AG10803 (cell line): ENCODE measurements around the gene TOGARAM2.

Experiments used
- DNase-seq: peaks from one replicate; pipeline ENCODE4 v3.0.0; 2010; ENCODE audit warnings: low read depth
- H3K4me3 ChIP-seq: 2 replicates; pipeline ENCODE4 v1.5.1; 2011; ENCODE audit warnings: mild to moderate bottlenecking, low read length, control low read depth
- TF ChIP-seq, protein P1 (sequence below): conservative IDR thresholded peaks from 2 replicates; pipeline ENCODE4 v1.5.1; 2011; ENCODE audit warnings: mild to moderate bottlenecking, low read length, control low read depth, inconsistent platforms

The TOGARAM2 gene

DNA sequence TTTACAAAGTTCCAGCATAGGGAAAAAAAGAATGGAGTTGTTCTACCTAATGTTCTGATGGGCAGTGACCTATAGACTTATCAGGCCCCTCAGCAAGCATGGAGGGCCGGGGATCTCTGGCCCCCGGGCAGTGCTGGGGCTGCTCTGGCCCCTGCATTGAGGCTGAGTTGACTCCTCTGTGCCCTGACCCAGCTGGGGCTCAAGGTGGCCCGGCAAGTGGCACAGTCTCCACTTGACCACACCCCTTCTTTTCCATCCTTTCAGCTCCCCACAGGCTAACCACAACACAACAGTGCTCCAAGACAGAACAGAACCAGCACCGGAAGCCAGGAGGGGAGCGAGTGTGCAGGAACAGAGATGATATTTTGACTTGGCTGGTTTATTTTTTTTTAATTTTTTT lies 19.9 kb downstream of the TOGARAM2 start:
- no peak for DNase-seq
- TF ChIP-seq, protein P1, sequence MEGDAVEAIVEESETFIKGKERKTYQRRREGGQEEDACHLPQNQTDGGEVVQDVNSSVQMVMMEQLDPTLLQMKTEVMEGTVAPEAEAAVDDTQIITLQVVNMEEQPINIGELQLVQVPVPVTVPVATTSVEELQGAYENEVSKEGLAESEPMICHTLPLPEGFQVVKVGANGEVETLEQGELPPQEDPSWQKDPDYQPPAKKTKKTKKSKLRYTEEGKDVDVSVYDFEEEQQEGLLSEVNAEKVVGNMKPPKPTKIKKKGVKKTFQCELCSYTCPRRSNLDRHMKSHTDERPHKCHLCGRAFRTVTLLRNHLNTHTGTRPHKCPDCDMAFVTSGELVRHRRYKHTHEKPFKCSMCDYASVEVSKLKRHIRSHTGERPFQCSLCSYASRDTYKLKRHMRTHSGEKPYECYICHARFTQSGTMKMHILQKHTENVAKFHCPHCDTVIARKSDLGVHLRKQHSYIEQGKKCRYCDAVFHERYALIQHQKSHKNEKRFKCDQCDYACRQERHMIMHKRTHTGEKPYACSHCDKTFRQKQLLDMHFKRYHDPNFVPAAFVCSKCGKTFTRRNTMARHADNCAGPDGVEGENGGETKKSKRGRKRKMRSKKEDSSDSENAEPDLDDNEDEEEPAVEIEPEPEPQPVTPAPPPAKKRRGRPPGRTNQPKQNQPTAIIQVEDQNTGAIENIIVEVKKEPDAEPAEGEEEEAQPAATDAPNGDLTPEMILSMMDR = no peak
- H3K4me3 ChIP-seq = no peak overlapping the region

DNA sequence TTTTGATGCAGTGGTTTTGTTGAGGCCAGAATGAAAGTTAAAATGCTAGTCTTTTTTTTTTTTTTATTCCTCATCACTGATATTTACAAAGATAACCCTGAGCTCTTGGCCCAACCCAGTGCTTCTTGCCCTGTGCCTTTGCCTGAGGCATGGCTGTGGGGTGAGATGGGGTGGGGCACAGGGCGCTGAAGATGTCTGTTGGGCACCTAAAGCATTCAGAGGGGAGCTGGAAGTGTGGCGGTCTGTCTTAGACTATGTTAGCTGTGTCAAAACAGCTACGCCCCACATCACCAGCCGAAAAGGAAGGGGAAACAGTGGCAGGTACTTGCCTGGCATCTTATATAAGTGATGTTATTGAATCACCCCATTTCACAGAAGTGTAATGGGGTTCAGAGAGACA lies 20.7 kb downstream of the TOGARAM2 start:
- DNase-seq = no peak
- TF ChIP-seq, protein P1 = no peak
- no peak overlapping the region for H3K4me3 ChIP-seq

DNA sequence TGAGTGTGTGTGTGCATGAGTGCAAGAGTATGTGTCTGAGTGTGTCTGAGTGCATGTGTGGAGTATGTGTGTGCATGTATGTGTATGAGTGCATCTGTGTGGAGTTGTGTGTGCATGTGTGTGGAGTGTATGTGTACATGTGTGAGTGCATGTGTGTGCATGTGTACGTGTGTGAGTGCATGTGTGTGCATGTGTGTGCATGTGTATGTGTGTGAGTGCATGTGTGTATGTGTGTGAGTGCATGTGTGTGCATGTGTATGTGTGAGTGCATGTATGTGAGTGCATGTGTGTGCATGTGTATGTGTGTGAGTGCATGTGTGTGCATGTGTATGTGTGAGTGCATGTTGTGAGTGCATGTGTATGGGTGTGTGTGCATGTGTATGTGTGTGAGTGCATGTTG lies 23.7 kb downstream of the TOGARAM2 start:
- TF ChIP-seq, protein P1 = no peak
- no peak overlapping the region for H3K4me3 ChIP-seq
- no peak for DNase-seq

DNA sequence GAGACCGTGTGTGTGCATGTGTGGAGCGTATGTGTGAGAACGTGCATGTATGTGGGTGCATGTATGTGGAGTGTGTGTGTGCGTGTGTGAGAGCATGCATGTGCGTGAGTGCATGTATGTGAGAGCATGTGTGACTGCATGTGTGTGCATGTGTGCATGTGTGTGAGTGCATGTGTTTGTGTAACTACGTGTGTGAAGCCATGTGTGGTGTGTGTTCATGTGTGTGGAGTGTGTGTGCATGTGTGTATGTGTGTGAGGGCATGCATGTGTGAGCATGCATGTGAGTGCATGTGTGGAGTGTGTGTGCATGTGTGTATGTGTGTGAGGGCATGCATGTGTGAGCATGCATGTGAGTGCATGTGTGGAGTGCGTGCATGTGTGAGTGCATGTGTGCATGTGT lies 24.2 kb downstream of the TOGARAM2 start:
- TF ChIP-seq, protein P1 = no peak
- H3K4me3 ChIP-seq = no peak overlapping the region
- DNase-seq = no peak

DNA sequence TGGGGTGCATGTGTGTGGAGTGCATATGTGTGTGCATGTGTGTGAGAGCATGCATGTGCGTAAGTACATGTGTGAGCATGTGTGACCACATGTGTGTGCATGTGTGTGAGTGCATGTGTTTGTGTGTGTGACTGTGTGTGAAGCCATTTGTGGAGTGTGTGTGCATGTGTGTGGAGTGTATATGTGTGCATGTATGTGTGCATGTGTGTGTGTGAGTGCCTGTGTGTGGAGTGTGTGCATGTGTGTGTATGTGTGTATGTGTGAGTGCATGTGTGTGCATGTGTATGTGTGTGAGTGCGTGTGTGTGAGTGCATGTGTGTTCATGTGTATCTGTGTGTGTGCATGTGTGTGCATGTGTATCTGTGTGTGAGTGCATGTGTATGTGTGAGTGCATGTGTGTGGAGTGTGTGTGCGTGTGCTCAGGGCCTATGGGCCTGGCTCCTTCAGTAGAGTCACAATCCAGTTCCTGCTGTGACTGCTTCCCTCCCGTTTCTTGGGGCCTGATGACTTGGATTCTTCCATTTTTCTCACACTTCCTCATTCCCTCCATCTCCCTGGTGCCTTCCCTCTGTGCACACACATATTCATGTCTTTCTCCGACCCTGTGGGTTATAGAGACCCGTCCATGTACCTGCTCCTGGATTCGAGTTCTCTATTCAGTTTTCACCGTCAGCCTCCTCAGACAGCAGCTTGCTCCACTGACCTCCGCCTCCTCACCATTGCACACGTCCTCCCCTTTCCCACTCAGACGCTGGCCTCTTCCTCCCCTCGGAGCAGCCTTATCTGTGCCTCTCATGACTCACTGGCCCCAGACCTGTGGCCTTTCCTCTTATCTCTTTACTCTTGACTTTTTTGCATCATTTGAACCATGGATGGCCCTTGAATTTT lies 25.2 kb downstream of the TOGARAM2 start:
- H3K4me3 ChIP-seq = no peak overlapping the region
- DNase-seq = no peak
- TF ChIP-seq, protein P1 = no peak

DNA sequence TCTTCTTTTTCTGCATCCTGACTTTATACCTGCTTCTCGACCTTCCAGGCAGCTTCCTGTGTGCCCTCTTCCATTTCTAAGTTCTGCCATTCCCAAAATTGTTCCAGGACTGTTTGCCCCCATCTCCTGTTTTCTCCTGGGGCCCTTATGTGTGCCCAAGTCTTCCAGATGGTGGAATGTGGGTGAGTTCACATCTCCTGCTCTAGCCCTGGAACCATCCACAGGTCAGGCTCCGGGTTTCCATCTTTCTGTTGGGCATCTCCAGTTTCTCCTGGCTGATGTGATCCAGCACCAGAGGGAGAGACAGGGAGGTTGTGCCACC lies 25.8 kb downstream of the TOGARAM2 start:
- no peak for DNase-seq
- no peak overlapping the region for H3K4me3 ChIP-seq
- TF ChIP-seq, protein P1 = no peak

DNA sequence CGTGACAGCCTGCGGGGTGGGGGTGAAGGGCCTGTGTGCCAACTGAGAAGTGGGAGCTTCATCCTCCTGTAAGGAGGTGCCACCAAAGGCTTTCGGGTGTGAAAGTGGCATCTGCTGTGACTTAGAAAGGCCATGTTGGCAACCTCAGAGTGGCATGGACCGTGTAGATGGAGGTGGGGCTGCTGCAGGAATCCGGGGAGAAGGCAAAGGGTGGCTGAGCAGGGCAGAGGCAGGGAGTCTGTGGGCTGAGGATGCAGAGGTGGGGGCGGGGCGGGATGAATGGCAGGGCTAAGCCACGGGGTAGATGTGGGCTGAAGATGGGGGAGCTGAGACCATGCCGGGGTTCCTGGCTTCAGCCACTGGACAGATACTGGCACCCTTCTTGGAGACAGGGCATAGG lies 28.2 kb downstream of the TOGARAM2 start:
- TF ChIP-seq, protein P1 = no peak
- no peak for DNase-seq
- H3K4me3 ChIP-seq = no peak overlapping the region
